ENCODE results near the gene MFGE8.
A peak's percentile ranks its signal among the peaks of the same experiment; 100 is the strongest.

MFGE8 gene

DNA sequence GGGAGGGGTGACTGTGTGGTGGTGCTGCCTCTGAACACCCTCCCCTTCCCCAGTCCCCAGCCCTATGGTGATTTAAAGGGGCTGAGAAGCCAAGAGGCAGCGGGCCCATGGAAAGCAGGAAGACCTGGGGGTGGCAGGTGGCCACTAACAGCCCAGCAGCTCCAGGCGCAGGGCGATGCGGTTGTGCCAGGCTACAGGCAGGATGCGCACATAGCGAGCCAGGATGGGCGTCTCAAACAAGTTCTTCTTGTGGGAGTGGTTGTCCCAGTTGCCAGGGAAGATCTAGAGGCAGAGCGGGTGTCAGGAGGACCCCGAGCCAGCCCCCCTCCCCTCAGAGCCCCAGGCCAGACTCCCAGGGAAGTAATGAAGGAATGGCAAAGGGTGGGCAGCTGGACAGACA lies 13.9 kb downstream of the MFGE8 start:
- H3K9me3 ChIP-seq (ENCODE audit: control insufficient read depth, insufficient read depth, low read length), result no peaks in the 10 kb centered on the region

DNA sequence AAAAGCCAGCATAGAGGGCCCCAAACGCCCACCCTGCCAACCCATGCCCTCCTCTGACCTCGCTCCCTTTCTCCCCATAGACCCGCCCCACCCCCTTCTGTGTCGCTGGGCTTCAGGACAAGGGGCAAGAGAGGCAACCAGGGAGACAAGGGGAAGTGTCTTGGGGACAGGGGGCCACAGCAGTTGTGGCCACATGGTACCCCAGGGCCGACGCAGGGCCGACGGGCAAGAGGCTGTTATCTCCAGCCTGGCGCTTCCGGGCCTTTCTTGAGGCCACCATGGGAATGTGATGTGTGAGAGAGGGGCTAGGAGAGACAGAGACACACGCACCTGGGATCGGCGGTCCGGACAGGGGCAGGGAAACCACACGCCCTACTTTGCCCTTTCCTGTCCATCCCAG lies 14.4 kb downstream of the MFGE8 start:
- DNase-seq (ENCODE audit: low read depth, low spot score), result no peak
- no peaks in the 10 kb centered on the region for H3K9me3 ChIP-seq (ENCODE audit: control insufficient read depth, insufficient read depth, low read length)
- no peak overlapping the region for H3K27ac ChIP-seq (ENCODE audit: low read length)
- peaks cover 40% of the 10 kb centered on the region for H3K36me3 ChIP-seq (ENCODE audit: control insufficient read depth, insufficient read depth, low read length)
- H3K27me3 ChIP-seq (ENCODE audit: control insufficient read depth, insufficient read depth, low read length), result no peaks in the 10 kb centered on the region
- WGBS (ENCODE audit: insufficient coverage, insufficient read length), result no CpG with 5 or more reads among the region's 15 CpGs
- peaks cover 2% of the 10 kb centered on the region; the same call in 1 of the 2 replicates for H3K4me1 ChIP-seq (ENCODE audit: control insufficient read depth, insufficient read depth, low read length)
- H3K4me3 ChIP-seq (ENCODE audit: low read length), result no peak overlapping the region

More for the DNA sequence above, 13.9 kb downstream of the MFGE8 start:
- Histone ChIP-seq H3K36me3 (ENCODE audit: control insufficient read depth, insufficient read depth, low read length) (peaks cover 45% of the 10 kb centered on the region), H3K4me1 (ENCODE audit: control insufficient read depth, insufficient read depth, low read length) (peaks cover 2% of the 10 kb centered on the region; the same call in 1 of the 2 replicates), H3K27ac (ENCODE audit: low read length) (no peak overlapping the region), H3K27me3 (ENCODE audit: control insufficient read depth, insufficient read depth, low read length) (no peaks in the 10 kb centered on the region), H3K4me3 (ENCODE audit: low read length) (no peak overlapping the region)
- no CpG with 5 or more reads among the region's 9 CpGs for WGBS (ENCODE audit: insufficient coverage, insufficient read length)
- no peak for DNase-seq (ENCODE audit: low read depth, low spot score)

DNA sequence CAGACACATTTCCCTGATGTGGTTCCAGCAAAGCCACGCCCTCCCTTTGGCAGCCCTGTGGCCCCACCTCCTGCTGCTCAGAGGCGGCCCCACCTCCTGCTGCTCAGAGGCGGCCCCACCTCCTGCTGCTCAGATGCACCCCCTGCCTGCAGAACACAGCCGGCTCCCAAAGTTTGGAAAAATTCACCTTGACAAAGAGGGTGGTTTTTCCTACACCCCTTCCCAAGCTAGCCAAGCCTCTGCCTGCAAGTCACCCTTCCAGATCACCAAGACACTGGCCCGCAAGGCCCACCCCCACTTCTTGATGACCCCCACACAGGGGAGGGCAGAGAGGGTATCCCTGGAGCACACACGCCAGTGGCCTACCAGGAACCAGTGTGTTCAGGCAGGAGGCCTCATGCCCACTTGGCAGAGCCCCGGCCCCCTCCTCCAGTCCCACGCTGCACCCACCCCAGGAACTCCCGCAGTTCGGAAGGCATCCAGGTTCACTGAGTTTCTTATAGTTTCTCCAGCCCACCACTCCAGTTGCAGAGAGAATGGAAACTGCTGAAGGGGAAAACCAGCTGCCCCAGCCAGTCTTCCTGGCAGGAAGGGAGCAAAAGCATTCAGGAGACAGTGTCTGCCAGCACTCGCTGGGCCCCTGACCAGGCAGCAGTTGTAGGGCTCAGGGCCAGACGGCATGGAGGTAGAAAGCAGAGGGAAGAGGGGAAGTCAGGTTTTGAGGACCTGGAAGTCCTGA lies 15.6 kb downstream of the MFGE8 start:
- H3K27ac ChIP-seq (ENCODE audit: low read length), result no peak overlapping the region
- H3K36me3 ChIP-seq (ENCODE audit: control insufficient read depth, insufficient read depth, low read length), result peaks cover 33% of the 10 kb centered on the region
- H3K4me1 ChIP-seq (ENCODE audit: control insufficient read depth, insufficient read depth, low read length), result peaks cover 2% of the 10 kb centered on the region; the same call in 1 of the 2 replicates
- DNase-seq (ENCODE audit: low read depth, low spot score), result no peak
- no peaks in the 10 kb centered on the region for H3K27me3 ChIP-seq (ENCODE audit: control insufficient read depth, insufficient read depth, low read length)
- H3K9me3 ChIP-seq (ENCODE audit: control insufficient read depth, insufficient read depth, low read length), result no peaks in the 10 kb centered on the region
- no peak overlapping the region for H3K4me3 ChIP-seq (ENCODE audit: low read length)
- WGBS (ENCODE audit: insufficient coverage, insufficient read length), result no CpG with 5 or more reads among the region's 12 CpGs

DNA sequence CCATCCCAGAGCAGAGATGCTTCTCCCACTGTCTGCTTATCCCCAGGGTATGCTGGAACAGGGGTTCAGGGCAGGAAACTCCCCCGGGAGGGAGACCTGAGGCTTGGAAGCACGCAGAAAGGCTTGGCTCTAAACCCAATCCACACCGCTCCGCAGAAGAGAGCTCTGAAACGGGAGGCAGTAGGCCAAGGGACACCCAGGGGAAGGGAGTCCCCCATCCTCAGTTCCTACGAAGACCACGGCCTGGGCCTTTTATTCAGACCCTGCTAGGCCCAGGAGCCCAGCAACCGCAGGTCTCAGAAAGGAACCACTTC lies 16.1 kb downstream of the MFGE8 start:
- H3K9me3 ChIP-seq (ENCODE audit: control insufficient read depth, insufficient read depth, low read length), result no peaks in the 10 kb centered on the region
- WGBS (ENCODE audit: insufficient coverage, insufficient read length), result no CpG with 5 or more reads among the region's 8 CpGs
- no peaks in the 10 kb centered on the region for H3K27me3 ChIP-seq (ENCODE audit: control insufficient read depth, insufficient read depth, low read length)
- DNase-seq (ENCODE audit: low read depth, low spot score), result no peak
- peaks cover 28% of the 10 kb centered on the region for H3K36me3 ChIP-seq (ENCODE audit: control insufficient read depth, insufficient read depth, low read length)
- no peak overlapping the region for H3K27ac ChIP-seq (ENCODE audit: low read length)
- no peak overlapping the region for H3K4me3 ChIP-seq (ENCODE audit: low read length)
- peaks cover 2% of the 10 kb centered on the region; the same call in 1 of the 2 replicates for H3K4me1 ChIP-seq (ENCODE audit: control insufficient read depth, insufficient read depth, low read length)

DNA sequence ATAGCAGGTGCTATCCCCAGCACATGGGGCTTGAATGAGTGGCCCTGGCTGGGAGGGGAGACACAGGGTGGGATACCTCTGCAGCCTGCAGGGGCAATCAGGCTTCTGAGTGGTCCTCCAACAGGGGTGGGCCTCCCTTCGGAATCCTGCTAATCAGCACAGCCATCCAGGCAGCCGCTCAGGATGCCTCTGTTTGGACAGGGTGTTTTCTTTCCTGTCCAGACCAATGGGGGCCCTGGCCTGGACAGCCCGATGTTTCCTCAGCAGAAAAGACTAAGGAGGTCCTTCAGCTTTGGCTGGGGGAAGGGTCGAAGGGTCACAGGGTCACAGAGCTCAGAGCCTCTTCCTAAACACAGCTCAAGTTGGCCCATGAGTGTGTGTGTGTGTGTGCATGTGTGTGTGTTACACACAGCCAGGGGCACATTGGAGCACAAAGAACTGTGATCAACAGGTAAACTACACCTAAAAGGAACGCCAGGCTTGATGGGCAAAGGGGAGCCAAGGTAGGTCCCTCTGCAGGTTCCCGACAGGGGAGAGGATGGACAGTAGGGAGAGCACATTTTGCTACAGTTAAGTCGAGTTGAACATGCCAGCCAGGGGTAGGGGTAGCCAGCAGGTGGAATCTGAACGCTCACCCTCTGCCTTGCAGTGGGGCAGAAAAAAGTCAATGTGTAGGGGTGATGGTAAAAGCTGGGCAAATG lies 16.7 kb downstream of the MFGE8 start:
- no peaks in the 10 kb centered on the region for H3K27me3 ChIP-seq (ENCODE audit: control insufficient read depth, insufficient read depth, low read length)
- no peaks in the 10 kb centered on the region for H3K9me3 ChIP-seq (ENCODE audit: control insufficient read depth, insufficient read depth, low read length)
- no CpG with 5 or more reads among the region's 8 CpGs for WGBS (ENCODE audit: insufficient coverage, insufficient read length)
- no peak overlapping the region for H3K27ac ChIP-seq (ENCODE audit: low read length)
- H3K4me3 ChIP-seq (ENCODE audit: low read length), result no peak overlapping the region
- H3K36me3 ChIP-seq (ENCODE audit: control insufficient read depth, insufficient read depth, low read length), result peaks cover 23% of the 10 kb centered on the region
- H3K4me1 ChIP-seq (ENCODE audit: control insufficient read depth, insufficient read depth, low read length), result peaks cover 2% of the 10 kb centered on the region; the same call in 1 of the 2 replicates
- DNase-seq (ENCODE audit: low read depth, low spot score), result no peak

DNA sequence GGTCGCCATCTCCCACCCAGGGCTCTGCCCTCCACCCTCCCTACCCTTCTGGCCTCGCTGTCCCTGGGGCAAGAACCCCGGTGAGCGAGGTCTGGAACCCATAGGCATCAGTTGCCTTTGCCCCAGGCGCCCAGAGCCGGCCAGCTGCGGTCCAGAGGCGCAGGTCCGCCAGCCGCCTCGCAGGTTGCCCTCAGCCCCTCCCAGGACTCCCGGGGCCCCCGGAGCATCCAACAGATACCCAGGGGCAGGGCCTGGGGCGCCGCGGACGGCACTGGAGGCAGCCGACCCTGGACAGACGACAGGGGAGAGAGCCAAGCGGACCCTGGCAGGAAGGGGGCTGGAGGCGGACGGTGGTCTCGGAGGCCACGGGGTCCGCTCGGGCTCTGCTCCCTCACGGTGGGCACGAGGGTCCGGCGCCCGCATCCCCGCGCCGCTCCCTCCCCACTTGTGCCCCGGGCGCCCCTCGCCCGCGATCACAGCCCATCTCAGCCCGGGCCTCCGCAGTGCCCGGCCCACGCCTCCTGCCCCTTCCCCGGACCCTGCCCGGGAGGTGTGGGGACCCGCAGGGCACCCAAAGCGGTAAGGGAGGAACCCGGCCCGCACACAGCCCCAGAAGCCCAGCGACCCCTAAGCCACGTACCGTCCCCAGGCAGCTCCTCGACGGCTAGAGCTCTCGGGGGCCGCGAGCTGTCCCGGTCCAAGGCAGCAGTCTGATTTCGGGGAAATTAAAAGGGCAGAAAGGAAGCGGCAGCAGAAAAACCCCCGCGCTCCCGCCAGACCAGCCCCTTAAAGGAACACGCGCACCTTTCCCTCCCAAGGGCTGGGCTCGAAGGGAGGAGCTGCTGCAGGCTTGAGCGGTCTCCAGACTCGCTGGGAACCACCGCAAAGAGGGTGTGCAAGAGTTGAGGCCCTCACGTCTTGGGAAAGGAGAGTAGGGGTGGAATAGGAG lies 18.1 kb downstream of the MFGE8 start, which contains the start of gene HAPLN3:
Gene HAPLN3, minus strand, starts transcription at position 726 of the 949 bp plus-strand sequence. CDS start 8,246 bp downstream, outside the sequence.
- no CpG with 5 or more reads among the region's 70 CpGs for WGBS (ENCODE audit: insufficient coverage, insufficient read length)
- no peaks in the 10 kb centered on the region for H3K27me3 ChIP-seq (ENCODE audit: control insufficient read depth, insufficient read depth, low read length)
- no peak for DNase-seq (ENCODE audit: low read depth, low spot score)
- H3K36me3 ChIP-seq (ENCODE audit: control insufficient read depth, insufficient read depth, low read length), result peaks cover 10% of the 10 kb centered on the region
- no peaks in the 10 kb centered on the region for H3K9me3 ChIP-seq (ENCODE audit: control insufficient read depth, insufficient read depth, low read length)
- peak within 1 kb of the TSS; percentile 54; the same call in 1 of the 2 replicates for H3K4me3 ChIP-seq (ENCODE audit: low read length)
- H3K4me1 ChIP-seq (ENCODE audit: control insufficient read depth, insufficient read depth, low read length), result peaks cover 2% of the 10 kb centered on the region; the same call in 1 of the 2 replicates
- H3K27ac ChIP-seq (ENCODE audit: low read length), result no peak within 1 kb of the TSS

DNA sequence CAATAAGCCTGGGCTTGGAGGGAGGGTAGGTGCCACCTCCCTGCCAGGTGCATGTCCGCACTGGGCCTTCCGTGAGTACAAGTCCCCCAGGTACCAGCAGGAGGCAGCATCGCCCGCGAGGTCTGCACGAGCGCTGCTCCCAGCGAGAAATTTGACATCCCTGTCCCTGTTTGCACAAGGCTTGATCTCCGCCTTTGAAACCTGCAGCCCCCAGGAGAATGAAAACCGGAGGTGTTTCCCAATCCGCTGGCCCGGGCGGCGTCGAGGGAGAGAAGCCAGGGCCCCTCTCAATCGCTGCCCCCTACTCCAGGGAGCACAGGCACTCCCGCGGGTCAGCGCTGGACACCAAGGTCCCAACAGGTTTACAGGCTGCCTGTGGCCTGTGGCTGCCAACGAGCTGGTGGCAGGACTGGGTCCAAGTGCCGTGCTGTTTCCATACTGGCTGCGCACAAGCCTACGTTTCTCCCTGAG lies 18.8 kb downstream of the MFGE8 start:
- Histone ChIP-seq H3K36me3 (ENCODE audit: control insufficient read depth, insufficient read depth, low read length) (peaks cover 7% of the 10 kb centered on the region), H3K27me3 (ENCODE audit: control insufficient read depth, insufficient read depth, low read length) (no peaks in the 10 kb centered on the region), H3K27ac (ENCODE audit: low read length) (no peak overlapping the region), H3K4me3 (ENCODE audit: low read length) (peak overlapping the region; percentile 54; the same call in 1 of the 2 replicates), H3K9me3 (ENCODE audit: control insufficient read depth, insufficient read depth, low read length) (no peaks in the 10 kb centered on the region), H3K4me1 (ENCODE audit: control insufficient read depth, insufficient read depth, low read length) (peaks cover 2% of the 10 kb centered on the region; the same call in 1 of the 2 replicates)
- no peak for DNase-seq (ENCODE audit: low read depth, low spot score)
- WGBS (ENCODE audit: insufficient coverage, insufficient read length), result no CpG with 5 or more reads among the region's 23 CpGs

DNA sequence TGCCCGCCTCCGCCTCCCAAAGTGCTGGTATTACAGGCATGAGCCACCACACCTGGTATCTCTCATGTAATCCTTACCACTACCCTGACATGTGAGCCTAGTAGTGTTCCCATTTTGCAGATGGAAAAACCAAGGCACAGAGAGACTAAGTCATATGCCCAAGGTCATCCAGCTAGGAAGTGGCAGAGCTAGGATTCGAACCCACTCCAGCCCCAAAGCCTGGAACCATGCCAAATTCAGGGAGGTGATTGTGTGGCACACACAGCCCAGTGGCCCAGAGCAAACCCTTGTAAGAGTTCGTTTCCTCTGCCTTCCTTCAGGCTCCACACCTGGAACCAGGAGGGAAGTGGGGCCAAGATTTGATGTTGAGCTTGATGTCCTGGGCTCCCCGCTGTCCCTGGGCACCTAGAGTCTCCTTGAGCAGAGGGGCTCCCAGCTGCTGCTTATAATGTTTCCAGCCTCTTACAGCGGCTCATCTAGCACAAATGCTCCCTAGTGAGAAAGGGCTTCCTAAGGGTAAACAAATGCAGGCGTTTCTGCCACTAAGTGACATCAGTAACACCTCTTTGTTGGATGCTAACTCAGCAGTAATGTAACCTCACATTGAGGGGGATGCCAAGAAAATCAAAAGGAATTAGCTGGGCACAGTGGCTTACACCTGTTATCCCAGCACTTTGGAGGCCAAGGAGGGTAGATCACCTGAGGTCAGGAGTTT lies 21.5 kb downstream of the MFGE8 start:
- H3K27me3 ChIP-seq (ENCODE audit: control insufficient read depth, insufficient read depth, low read length), result no peaks in the 10 kb centered on the region
- no peak overlapping the region for H3K4me3 ChIP-seq (ENCODE audit: low read length)
- DNase-seq (ENCODE audit: low read depth, low spot score), result no peak
- no peak overlapping the region for H3K27ac ChIP-seq (ENCODE audit: low read length)
- no peaks in the 10 kb centered on the region for H3K36me3 ChIP-seq (ENCODE audit: control insufficient read depth, insufficient read depth, low read length)
- no peaks in the 10 kb centered on the region for H3K4me1 ChIP-seq (ENCODE audit: control insufficient read depth, insufficient read depth, low read length)
- WGBS (ENCODE audit: insufficient coverage, insufficient read length), result no CpG with 5 or more reads among the region's 7 CpGs
- no peaks in the 10 kb centered on the region for H3K9me3 ChIP-seq (ENCODE audit: control insufficient read depth, insufficient read depth, low read length)

DNA sequence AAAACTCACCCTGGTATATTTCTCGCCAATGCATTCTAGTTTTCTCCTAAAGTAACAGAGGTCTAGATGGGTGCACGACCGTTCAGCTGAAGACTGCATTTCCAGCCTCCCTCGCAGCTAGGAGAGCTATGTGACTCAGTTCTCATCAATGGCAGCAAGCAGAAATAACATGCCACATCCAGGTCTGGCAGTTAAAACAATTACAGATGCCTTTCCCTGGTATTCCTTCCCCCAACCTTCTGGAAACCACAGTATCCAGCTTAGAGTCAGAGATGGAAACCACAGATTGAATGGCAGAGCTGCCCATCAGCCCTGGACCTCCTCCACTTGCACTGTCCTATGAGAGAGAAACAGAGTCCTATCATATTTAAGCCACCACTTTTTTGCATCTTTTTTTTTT lies 22.7 kb downstream of the MFGE8 start:
- Histone ChIP-seq H3K4me3 (ENCODE audit: low read length) (no peak overlapping the region), H3K27me3 (ENCODE audit: control insufficient read depth, insufficient read depth, low read length) (no peaks in the 10 kb centered on the region), H3K36me3 (ENCODE audit: control insufficient read depth, insufficient read depth, low read length) (no peaks in the 10 kb centered on the region), H3K27ac (ENCODE audit: low read length) (no peak overlapping the region), H3K9me3 (ENCODE audit: control insufficient read depth, insufficient read depth, low read length) (no peaks in the 10 kb centered on the region), H3K4me1 (ENCODE audit: control insufficient read depth, insufficient read depth, low read length) (no peaks in the 10 kb centered on the region)
- DNase-seq (ENCODE audit: low read depth, low spot score), result no peak
- no CpG with 5 or more reads among the region's 4 CpGs for WGBS (ENCODE audit: insufficient coverage, insufficient read length)

Measured in iPS DF 6.9 (cell line).